Measurements from ENCODE around the gene PCDH18. TPM values are rescaled to one million over a fixed set of nuclear protein-coding genes. Genes with fewer than 3 reads are reported as not detected.

Gene PCDH18
- total RNA-seq, 1 experiment from 2014 or later: 28.0 TPM

DNA sequence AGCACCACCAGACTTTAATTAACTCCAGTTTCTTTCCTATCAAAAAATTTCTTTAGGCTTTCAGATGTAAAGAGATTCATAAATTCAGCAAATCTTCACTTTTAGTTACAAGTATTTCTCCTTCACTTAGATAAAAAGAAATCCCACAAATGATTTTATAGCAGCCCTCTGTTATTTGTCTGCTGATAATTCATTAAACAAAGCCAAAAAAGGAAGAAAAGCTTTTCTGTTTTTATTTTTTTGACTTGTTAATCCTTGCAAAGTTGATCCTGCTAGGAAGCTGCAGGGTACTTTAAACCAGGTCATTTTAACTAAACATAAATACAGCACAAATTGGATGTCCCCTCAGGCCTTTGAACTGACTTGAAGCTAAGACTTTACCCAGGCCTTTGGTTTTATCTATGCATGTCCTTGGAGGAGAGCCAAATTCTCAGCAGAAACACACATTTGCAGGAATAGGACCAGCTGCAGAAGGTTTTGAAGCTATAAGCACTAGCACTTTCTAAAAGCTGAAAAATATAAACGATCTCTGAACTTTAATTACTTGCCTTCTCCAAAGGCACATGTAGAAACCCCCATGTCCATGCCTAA, 57.5 kb downstream of the PCDH18 start (continued):
- TF ChIP-seq, protein P1, sequence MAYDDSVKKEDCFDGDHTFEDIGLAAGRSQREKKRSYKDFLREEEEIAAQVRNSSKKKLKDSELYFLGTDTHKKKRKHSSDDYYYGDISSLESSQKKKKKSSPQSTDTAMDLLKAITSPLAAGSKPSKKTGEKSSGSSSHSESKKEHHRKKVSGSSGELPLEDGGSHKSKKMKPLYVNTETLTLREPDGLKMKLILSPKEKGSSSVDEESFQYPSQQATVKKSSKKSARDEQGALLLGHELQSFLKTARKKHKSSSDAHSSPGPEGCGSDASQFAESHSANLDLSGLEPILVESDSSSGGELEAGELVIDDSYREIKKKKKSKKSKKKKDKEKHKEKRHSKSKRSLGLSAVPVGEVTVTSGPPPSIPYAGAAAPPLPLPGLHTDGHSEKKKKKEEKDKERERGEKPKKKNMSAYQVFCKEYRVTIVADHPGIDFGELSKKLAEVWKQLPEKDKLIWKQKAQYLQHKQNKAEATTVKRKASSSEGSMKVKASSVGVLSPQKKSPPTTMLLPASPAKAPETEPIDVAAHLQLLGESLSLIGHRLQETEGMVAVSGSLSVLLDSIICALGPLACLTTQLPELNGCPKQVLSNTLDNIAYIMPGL (CRISPR knock-in tag; IDR thresholded peaks at IDR 0.05): no peak
- no peak for TF ChIP-seq ESRRA (CRISPR knock-in tag; IDR thresholded peaks at IDR 0.05; ENCODE audit: borderline replicate concordance)
- TF ChIP-seq TEAD4 (CRISPR knock-in tag; IDR thresholded peaks at IDR 0.05): no peak
- no peak for TF ChIP-seq JAZF1 (CRISPR knock-in tag; IDR thresholded peaks at IDR 0.05)
- TF ChIP-seq FOXP1 (CRISPR knock-in tag; IDR thresholded peaks at IDR 0.05; ENCODE audit: borderline replicate concordance): no peak

DNA sequence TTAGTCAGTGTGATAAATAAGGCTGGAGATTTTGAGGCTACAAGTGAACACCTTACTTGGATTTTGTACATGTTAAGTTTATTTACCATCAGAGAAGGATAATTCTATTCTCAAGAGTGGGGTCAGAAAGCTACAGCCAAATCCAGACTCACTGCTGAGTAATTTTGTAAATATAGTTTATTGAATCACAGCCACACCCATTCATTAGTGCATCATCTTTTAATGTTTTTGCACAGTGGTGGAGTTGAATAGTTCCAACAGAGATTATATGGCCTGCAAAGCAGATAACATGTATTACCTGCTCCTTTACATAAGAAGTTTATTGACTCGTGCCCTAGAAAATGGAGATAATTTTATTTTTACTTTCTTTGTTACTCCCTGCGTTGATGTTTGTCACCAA, 60.4 kb downstream of the PCDH18 start:
- ATAC-seq (no peak), DNase-seq (ENCODE audit: low spot score) (no peak)
- peaks cover 19% of the 10 kb centered on the region for H3K4me1 Mint-ChIP-seq
- TF ChIP-seq FOXK1 (CRISPR knock-in tag; IDR thresholded peaks at IDR 0.05) (no peak), ZMAT4 (CRISPR knock-in tag; IDR thresholded peaks at IDR 0.05) (no peak), CBFB (CRISPR knock-in tag; IDR thresholded peaks at IDR 0.05; ENCODE audit: low read depth) (no peak)
- TF ChIP-seq, protein P2, sequence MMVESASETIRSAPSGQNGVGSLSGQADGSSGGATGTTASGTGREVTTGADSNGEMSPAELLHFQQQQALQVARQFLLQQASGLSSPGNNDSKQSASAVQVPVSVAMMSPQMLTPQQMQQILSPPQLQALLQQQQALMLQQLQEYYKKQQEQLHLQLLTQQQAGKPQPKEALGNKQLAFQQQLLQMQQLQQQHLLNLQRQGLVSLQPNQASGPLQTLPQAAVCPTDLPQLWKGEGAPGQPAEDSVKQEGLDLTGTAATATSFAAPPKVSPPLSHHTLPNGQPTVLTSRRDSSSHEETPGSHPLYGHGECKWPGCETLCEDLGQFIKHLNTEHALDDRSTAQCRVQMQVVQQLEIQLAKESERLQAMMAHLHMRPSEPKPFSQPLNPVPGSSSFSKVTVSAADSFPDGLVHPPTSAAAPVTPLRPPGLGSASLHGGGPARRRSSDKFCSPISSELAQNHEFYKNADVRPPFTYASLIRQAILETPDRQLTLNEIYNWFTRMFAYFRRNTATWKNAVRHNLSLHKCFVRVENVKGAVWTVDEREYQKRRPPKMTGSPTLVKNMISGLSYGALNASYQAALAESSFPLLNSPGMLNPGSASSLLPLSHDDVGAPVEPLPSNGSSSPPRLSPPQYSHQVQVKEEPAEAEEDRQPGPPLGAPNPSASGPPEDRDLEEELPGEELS (CRISPR knock-in tag; IDR thresholded peaks at IDR 0.05): no peak
- TF ChIP-seq, protein P1 (CRISPR knock-in tag; IDR thresholded peaks at IDR 0.05): no peak
- no peaks in the 10 kb centered on the region for H3K27me3 Mint-ChIP-seq (ENCODE audit: low read depth)
- H3K27ac Mint-ChIP-seq: no peak overlapping the region
- CTCF ChIA-PET: no interaction called here
- H3K36me3 Mint-ChIP-seq: peaks cover 18% of the 10 kb centered on the region
- POLR2A ChIA-PET: no interaction called here
- H3K4me3 Mint-ChIP-seq: no peak overlapping the region
- H3K9me3 Mint-ChIP-seq: peaks cover 18% of the 10 kb centered on the region

- H3K27me3 Mint-ChIP-seq (ENCODE audit: low read depth): no peaks in the 10 kb centered on the region
- CTCF ChIA-PET: no interaction called here
Measured at GRCh38 chr4:137471461-137471860, 60.8 kb downstream of the PCDH18 start.

More at GRCh38 chr4:137471461-137471860, 60.8 kb downstream of the PCDH18 start:
- H3K4me3 Mint-ChIP-seq: no peak overlapping the region
- TF ChIP-seq ZBTB21 (CRISPR knock-in tag; IDR thresholded peaks at IDR 0.05; ENCODE audit: borderline replicate concordance) (no peak), ZNF121 (CRISPR knock-in tag; IDR thresholded peaks at IDR 0.05) (no peak), PRRX2 (CRISPR knock-in tag; IDR thresholded peaks at IDR 0.05) (no peak), MXD4 (CRISPR knock-in tag; IDR thresholded peaks at IDR 0.05; ENCODE audit: borderline replicate concordance) (no peak), MYBL2 (CRISPR knock-in tag; IDR thresholded peaks at IDR 0.05) (no peak), ZNF138 (CRISPR knock-in tag; conservative IDR thresholded peaks at IDR 0.05) (no peak), ELF4 (CRISPR knock-in tag; IDR thresholded peaks at IDR 0.05; ENCODE audit: low read depth) (no peak), FOXP1 (CRISPR knock-in tag; IDR thresholded peaks at IDR 0.05; ENCODE audit: borderline replicate concordance) (no peak), OVOL2 (CRISPR knock-in tag; IDR thresholded peaks at IDR 0.05; ENCODE audit: borderline replicate concordance) (no peak), ATF1 (CRISPR knock-in tag; IDR thresholded peaks at IDR 0.05) (no peak), ZNF396 (CRISPR knock-in tag; IDR thresholded peaks at IDR 0.05; ENCODE audit: borderline replicate concordance) (no peak)
- TF ChIP-seq, protein P3, sequence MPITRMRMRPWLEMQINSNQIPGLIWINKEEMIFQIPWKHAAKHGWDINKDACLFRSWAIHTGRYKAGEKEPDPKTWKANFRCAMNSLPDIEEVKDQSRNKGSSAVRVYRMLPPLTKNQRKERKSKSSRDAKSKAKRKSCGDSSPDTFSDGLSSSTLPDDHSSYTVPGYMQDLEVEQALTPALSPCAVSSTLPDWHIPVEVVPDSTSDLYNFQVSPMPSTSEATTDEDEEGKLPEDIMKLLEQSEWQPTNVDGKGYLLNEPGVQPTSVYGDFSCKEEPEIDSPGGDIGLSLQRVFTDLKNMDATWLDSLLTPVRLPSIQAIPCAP (CRISPR knock-in tag; IDR thresholded peaks at IDR 0.05): no peak
- TF ChIP-seq, protein P4, sequence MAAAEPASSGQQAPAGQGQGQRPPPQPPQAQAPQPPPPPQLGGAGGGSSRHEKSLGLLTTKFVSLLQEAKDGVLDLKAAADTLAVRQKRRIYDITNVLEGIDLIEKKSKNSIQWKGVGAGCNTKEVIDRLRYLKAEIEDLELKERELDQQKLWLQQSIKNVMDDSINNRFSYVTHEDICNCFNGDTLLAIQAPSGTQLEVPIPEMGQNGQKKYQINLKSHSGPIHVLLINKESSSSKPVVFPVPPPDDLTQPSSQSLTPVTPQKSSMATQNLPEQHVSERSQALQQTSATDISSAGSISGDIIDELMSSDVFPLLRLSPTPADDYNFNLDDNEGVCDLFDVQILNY (CRISPR knock-in tag; IDR thresholded peaks at IDR 0.05): no peak
- peaks cover 15% of the 10 kb centered on the region for H3K4me1 Mint-ChIP-seq
- H3K27ac Mint-ChIP-seq: no peak overlapping the region
- no peak for ATAC-seq
- H3K36me3 Mint-ChIP-seq: peaks cover 22% of the 10 kb centered on the region
- POLR2A ChIA-PET: no interaction called here
- H3K9me3 Mint-ChIP-seq: peaks cover 22% of the 10 kb centered on the region
- no peak for DNase-seq (ENCODE audit: low spot score)

Measured in WTC11 (cell line).